Sigmoid colon (tissue), 4 donors: Measurements from ENCODE around the gene DRC3.

Experiments used
- EP300 ChIP-seq, 4 donors: sonication (generic); formaldehyde crosslinking; IDR thresholded peaks; one replicate each; pipeline ENCODE4 v1.6.1; 2017; ENCODE audit warnings: antibody characterized with exemption in 4 of 4
- POLR2A ChIP-seq, 2 donors: fragments of 450-650 bp; IDR thresholded peaks; one replicate each; pipeline ENCODE4 v1.6.1; 2016; ENCODE audit warnings: antibody characterized with exemption in 2 of 2, mild to moderate bottlenecking in 2 of 2, moderate library complexity in 2 of 2
- TF ChIP-seq, protein P1 (sequence below), 4 experiments: fragments of 450-650 bp in 3 of 4; fragments of 200-600 bp in 1 of 4; IDR thresholded peaks; one replicate each; pipeline ENCODE4 v1.5.1; 2016 to 2019; ENCODE audit warnings: antibody characterized with exemption in 4 of 4, mild to moderate bottlenecking in 3 of 4, moderate library complexity in 2 of 4

DNA sequence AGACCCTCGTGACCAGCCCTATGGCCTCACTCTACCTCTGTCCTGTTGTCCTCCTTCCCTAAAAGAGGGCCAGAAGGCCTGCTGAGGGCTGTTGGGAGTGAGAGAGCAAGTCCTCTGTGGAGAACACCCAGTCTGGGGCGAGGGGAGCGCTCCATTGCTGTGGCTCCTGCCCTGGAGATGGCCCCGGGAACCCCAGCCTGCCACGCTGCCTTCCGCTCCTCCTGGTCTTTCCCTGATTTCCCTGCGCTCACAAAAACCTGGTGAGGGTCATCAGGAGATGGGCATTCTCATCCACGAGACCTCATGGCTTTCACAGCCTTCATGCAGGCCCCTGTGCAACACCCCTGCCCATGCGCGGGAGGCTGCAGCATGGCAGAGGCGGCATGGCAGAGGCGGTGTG is 21.2 kb downstream of the DRC3 start:
- TF ChIP-seq, protein P1, sequence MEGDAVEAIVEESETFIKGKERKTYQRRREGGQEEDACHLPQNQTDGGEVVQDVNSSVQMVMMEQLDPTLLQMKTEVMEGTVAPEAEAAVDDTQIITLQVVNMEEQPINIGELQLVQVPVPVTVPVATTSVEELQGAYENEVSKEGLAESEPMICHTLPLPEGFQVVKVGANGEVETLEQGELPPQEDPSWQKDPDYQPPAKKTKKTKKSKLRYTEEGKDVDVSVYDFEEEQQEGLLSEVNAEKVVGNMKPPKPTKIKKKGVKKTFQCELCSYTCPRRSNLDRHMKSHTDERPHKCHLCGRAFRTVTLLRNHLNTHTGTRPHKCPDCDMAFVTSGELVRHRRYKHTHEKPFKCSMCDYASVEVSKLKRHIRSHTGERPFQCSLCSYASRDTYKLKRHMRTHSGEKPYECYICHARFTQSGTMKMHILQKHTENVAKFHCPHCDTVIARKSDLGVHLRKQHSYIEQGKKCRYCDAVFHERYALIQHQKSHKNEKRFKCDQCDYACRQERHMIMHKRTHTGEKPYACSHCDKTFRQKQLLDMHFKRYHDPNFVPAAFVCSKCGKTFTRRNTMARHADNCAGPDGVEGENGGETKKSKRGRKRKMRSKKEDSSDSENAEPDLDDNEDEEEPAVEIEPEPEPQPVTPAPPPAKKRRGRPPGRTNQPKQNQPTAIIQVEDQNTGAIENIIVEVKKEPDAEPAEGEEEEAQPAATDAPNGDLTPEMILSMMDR (IDR thresholded peaks at IDR 0.05) = no peak
- TF ChIP-seq POLR2A (IDR thresholded peaks at IDR 0.05) (no peak), EP300 (IDR thresholded peaks at IDR 0.05) (no peak)
